GM19193 (cell line): ENCODE measurements around the gene GCNT2.

Experiments
- POLR2A ChIP-seq: IDR thresholded peaks from 4 replicates; pipeline ENCODE4 v1.6.1; 2011; ENCODE audit not compliant: insufficient read depth, insufficient read length; ENCODE audit errors: extremely low read depth

The GCNT2 gene

GRCh38 chr6:10641528-10641927 lies 120.4 kb downstream of the GCNT2 start:
- TF ChIP-seq POLR2A: no peak

GRCh38 chr6:10643201-10643651 lies 122.1 kb downstream of the GCNT2 start:
- TF ChIP-seq POLR2A: no peak

DNA sequence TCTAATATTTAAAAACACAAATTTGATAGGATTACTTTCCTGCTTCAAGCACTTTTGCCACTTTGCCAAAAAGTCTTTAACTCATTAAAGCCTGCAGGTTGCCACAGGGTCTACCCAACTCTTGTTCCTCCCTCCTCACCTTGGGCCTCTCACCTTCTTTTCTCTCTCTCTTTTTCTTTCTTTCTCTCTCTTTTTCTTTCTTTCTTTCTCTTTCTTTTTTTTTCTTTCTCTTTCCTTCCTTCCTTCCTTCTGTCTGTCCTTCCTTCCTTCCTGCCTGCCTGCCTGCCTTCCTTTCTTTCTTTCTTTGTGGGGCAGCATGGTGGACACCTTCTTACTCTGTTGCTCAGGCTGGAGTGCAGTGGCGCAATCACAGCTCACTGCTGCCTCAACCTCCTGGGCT lies 123.1 kb downstream of the GCNT2 start:
- TF ChIP-seq POLR2A: no peak

DNA sequence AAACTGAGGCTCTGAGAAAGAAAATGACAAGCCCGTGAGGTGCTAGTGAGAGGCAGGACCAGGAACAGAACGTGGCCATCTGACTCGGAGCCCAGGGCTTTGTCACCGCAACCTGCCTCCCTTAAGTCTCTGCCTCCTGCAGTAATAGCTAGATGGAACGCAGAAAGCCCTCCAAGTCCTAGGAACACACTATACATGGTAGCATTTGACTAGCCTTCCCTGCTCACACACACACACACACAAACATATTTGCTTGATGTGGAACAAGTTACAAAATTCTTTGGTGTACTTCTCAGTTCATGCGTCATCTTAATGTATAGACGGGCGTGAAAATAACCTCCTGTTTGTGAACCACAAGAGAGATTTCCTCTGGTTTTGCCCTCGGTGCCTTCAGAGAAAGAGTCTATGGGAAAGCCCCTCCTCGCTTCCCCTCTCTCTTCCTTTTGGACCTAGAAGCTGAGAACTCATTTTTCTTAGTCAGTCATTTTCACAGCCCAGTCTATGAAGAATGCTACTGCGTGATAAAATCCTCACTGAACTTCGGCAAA lies 134.4 kb downstream of the GCNT2 start:
- no peak for TF ChIP-seq POLR2A

DNA sequence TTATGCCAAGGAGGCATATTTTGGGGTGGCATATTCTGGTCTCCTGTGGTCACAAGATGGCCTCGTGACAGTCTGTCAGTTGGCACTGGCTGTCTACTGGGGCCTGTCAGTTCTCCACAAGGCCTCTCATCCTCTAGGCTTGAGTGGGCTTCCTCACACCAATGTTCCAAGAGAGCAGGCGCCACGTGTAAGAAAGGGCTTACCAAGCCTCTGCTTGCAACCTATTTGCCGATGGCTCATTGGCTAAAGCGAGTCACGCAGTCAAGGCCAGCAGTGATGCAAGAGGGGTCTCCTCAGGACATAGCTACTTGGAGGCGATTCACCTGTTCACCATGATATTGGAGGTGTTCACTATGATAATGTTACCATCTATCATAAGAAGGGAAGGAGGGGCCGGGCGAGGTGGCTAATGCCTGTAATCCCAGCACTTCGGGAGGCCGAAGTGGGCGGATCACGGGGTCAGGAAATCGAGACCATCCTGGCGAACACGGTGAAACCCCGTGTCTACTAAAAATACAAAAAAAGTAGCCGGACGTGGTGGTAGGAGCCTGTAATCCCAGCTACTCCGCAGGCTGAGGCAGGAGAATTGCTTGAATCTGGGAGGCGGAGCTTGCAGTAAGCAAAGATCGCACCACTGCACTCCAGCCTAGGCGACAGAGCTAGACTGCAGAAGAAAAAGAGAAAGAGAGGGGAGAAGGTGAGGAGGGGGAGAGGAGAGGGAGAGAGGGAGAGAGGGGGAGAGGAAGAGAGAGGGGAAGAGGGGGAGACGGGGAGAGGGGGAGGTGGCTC lies 138.0 kb downstream of the GCNT2 start:
- TF ChIP-seq POLR2A: no peak

- TF ChIP-seq POLR2A: no peak
Measured at GRCh38 chr6:10659699-10660348, 138.7 kb downstream of the GCNT2 start.

DNA sequence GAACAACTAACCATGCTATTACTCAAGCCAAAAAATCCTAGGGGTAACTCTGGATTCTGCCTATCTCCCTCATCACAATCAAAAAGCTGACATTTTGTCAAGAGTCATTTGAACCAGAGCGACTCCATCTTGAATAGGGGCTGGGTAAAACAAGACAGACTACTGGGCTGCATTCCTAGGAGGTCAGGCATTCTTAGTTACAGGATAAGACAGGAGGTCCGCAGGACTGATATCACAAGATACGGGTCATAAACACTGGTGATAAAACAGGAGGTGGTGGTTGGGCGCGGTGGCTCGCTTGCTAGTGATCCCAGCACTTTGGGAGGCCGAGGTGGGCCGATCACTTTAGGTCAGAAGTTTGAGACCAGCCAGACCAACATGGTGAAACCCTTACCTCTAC lies 141.1 kb downstream of the GCNT2 start:
- no peak for TF ChIP-seq POLR2A

- TF ChIP-seq POLR2A: no peak
Measured at GRCh38 chr6:10662742-10663141, 141.6 kb downstream of the GCNT2 start.

GRCh38 chr6:10668126-10668917 lies 147.2 kb downstream of the GCNT2 start:
- no peak for TF ChIP-seq POLR2A

DNA sequence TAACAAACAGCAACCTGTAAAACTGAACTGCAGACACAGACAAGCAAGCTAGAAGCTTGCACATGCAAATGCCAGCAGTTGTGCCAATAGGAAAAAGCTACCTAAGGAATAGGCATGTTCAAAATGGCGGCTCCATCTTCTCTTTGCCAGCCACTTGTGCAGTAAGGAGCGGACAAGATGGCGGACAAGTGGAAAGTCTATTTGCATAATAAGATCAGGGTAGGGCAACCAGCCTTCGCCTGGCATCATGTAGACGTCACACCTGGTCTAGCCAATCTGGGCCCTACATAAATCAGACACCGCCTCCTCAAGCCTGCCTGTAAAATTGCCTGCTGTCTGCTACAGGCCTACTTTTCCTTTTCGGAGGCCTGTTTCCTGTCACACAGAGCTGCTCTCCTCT lies 155.3 kb downstream of the GCNT2 start:
- no peak for TF ChIP-seq POLR2A

DNA sequence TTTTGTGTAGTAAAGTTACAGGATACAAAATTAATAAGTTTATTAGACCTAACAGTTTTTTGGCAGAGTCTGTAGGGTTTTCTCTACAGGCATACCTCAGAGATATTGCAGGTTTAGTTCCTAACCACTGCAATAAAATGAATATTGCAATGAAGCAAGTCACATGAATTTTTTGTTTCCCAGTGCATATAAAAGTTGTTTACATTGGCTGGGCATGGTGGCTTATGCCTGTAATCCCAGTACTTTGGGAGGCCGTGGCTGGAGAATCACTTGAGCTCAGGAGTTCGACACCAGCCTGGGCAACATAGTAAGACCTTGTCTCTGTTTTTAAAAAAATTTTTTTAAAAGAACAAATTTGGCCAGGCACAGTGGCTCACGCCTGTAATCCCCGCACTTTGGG lies 157.3 kb downstream of the GCNT2 start:
- no peak for TF ChIP-seq POLR2A
